ENCODE results near the gene GLIS2. TPM values are rescaled to one million over a fixed set of nuclear protein-coding genes. Genes with fewer than 3 reads are reported as not detected.

GLIS2 gene
- 1.1 and 1.2 TPM in 2 replicates for total RNA-seq (2013; cell fraction: nucleolus; rRNA removed)
- total RNA-seq (2014; rRNA removed) (0.06 TPM in 1 of 2 replicates, not detected in the other), total RNA-seq (2014; rRNA removed; fragmentation: Illumina TruSeq; extraction: Trizol) (not detected in 2 replicates), total RNA-seq (2021) (0.51 and 0.61 TPM in 2 replicates), polyA plus RNA-seq (2011; rRNA removed) (0.37 and 0.64 TPM in 2 replicates), polyA plus RNA-seq (2014; fragmentation: Illumina TruSeq; extraction: Trizol) (0.03 TPM in 1 of 2 replicates, not detected in the other), polyA plus RNA-seq (2014; fragmentation: Nextera tagmentation; extraction: Ambion mirVana) (not detected), polyA plus RNA-seq (2014; rRNA removed) (0.14 and 0.25 TPM in 2 replicates), polyA plus RNA-seq (2016; fragmentation: Nextera tagmentation; extraction: Ambion mirVana) (under 1 TPM in 1 of 2 experiments, not detected in 1; 0.21 TPM), polyA minus RNA-seq (2011; rRNA and poly(A)+ RNA removed) (0.88 and 2.1 TPM in 2 replicates), Bru-seq, nascent RNA (percentile 41 among the genes with signal in this experiment), BruChase-seq, experiment 1, labeled RNA remaining after a 6-hour chase (percentile 44 among the genes with signal in this experiment), BruChase-seq, experiment 2, labeled RNA remaining after a 2-hour chase (percentile 38 among the genes with signal in this experiment)
- polyA plus RNA-seq (2011; ENCODE audit: low read depth) = 0.16 TPM
- 1.1 and 1.5 TPM in 2 replicates for polyA plus RNA-seq (2011; cell fraction: cytosol; rRNA removed)
- polyA plus RNA-seq (2011; cell fraction: nucleus; rRNA removed) = 5.1 and 6.2 TPM in 2 replicates
- polyA plus RNA-seq (2012) = 0.67 and 0.83 TPM in 2 replicates
- polyA minus RNA-seq (2011; cell fraction: cytosol; rRNA and poly(A)+ RNA removed) = 2.7 and 3.5 TPM in 2 replicates
- 0.73 and 1.6 TPM in 2 replicates for polyA minus RNA-seq (2011; cell fraction: nucleus; rRNA and poly(A)+ RNA removed)
- long read RNA-seq, experiment 1 = 0 reads
- long read RNA-seq, experiment 2 = 0 reads

DNA sequence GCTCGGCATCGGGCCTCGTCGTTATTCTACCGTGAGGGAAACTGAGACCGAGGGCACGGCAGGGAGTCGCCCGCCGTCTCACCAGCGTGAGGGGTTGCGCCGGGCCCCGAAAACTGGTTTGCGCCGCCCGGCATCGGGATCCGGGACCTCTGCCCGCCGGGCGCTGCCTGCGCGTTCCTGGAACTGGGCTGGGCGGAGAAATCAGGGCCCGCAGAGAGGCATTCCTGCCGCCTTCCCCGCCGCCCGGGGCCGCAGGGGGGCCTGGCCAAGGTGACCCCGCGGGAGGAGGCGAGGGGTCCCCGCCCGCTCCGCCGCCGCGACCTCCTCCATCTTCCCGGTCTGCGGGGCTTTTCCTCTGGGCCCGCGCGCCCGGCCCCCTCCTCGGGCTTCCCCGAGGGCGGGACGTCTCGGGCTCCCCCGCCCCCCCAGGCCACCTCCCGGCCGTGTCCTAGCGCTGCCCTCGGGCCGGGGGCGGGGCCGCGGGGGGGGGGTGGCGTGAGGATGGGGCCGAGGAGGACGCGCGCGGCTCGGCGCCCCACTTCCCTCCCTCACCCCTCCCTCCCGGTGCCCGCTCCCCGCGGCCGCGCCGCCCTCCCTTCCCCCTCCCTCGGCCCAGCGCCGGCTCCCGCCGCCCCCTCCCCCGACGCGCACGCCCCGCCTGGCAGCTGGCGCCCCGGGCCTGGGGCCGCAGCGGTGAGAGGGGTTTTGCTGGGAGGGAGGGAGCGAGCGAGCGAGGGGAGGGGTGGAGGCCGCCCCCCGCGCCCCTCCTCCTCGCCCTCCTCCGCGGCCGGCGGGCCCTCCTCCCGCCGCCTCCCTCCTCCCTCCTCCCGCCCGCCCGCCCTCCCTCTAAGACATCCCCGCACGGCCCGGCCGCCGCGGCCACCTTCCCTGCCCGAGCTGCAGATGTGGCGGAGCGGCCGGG lies at the start of gene GLIS2:
TSS of gene GLIS2 (plus strand) at position 882 of the 922 bp plus-strand sequence. CDS start 16,214 bp downstream, outside the sequence.
- H3K4me1 ChIP-seq (ENCODE audit: control insufficient read depth, insufficient read depth, low read length) = peaks cover 11% of the 10 kb centered on the region
- in situ Hi-C loops (cut with MboI) = no loop called here
- ATAC-seq (peak; percentile 62), DNase-seq (ENCODE audit: low read depth, low spot score) (no peak), FAIRE-seq (no peak)
- SMC1A ChIA-PET (ENCODE audit: uncharacterized antibody, unreplicated experiment) = no interaction called here
- peak within 1 kb of the TSS; percentile 52 for H3K4me3 ChIP-seq
- H3K9ac ChIP-seq (ENCODE audit: control insufficient read depth, insufficient read depth, low read length) = no peak within 1 kb of the TSS
- WGBS (ENCODE audit: insufficient coverage, insufficient replicate concordance, low lambda C conversion rate, missing lambda C conversion rate) = 0% methylated on average over 16 of the region's 115 CpGs
- POLR2A ChIA-PET = interaction anchor here (1.0 to 3.9 kb wide), 2 partner anchors 8 to 70 kb away, joined by 5 to 17 read pairs; no protein-coding TSS in a partner anchor
- CTCF ChIA-PET = interaction anchor here (0.6 to 1.4 kb wide), 5 partner anchors 9 to 87 kb away, joined by 3 to 5 read pairs (median 3); no protein-coding TSS in a partner anchor
- no peaks in the 10 kb centered on the region for H3K36me3 ChIP-seq (ENCODE audit: control insufficient read depth in 2 of 2, insufficient read depth in 2 of 2, low read length in 1 of 2)
- no peak within 1 kb of the TSS for H3K27ac ChIP-seq (ENCODE audit: control insufficient read depth, insufficient read depth)
- H3K79me2 ChIP-seq (ENCODE audit: control insufficient read depth, insufficient read depth, low read length) = no peaks in the 10 kb centered on the region
- BruUV-seq (replicated peaks) = no TSS peak
- intact Hi-C loops (cut with micrococcal nuclease; ENCODE audit: unreplicated experiment) = no loop called here
- H2AFZ ChIP-seq (ENCODE audit: control insufficient read depth, low read depth, low read length) = peak within 1 kb of the TSS; percentile 21; the same call in 1 of the 2 replicates
- TF ChIP-seq KAT2A (conservative IDR thresholded peaks at IDR 0.05; ENCODE audit: control insufficient read depth, low read depth, low read length) = no peak
- TF ChIP-seq RB1 (IDR thresholded peaks at IDR 0.05; ENCODE audit: borderline replicate concordance) = peak; percentile 23; the same call in 1 of the 2 replicates
- TF ChIP-seq IKZF1 (conservative IDR thresholded peaks at IDR 0.05) = peak; percentile 83
- peak; percentile 91 for TF ChIP-seq SUZ12 (IDR thresholded peaks at IDR 0.05; ENCODE audit: unreplicated experiment)
- peak; percentile 68; the same call in 1 of the 2 replicates for TF ChIP-seq GATAD2B (conservative IDR thresholded peaks at IDR 0.05; ENCODE audit: low read depth)
- TF ChIP-seq LARP7 (IDR thresholded peaks at IDR 0.05) = 0 out of 2 replicates have a peak, but pooled peaks have one; percentile 20
- no peak for TF ChIP-seq CHD2 (IDR thresholded peaks at IDR 0.05; ENCODE audit: borderline replicate concordance, low read depth, low read length)
- TF ChIP-seq, protein P1, sequence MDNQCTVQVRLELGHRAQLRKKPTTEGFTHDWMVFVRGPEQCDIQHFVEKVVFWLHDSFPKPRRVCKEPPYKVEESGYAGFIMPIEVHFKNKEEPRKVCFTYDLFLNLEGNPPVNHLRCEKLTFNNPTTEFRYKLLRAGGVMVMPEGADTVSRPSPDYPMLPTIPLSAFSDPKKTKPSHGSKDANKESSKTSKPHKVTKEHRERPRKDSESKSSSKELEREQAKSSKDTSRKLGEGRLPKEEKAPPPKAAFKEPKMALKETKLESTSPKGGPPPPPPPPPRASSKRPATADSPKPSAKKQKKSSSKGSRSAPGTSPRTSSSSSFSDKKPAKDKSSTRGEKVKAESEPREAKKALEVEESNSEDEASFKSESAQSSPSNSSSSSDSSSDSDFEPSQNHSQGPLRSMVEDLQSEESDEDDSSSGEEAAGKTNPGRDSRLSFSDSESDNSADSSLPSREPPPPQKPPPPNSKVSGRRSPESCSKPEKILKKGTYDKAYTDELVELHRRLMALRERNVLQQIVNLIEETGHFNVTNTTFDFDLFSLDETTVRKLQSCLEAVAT (IDR thresholded peaks at IDR 0.05) = no peak
- TF ChIP-seq EZH2 (IDR thresholded peaks at IDR 0.05; ENCODE audit: borderline replicate concordance, control insufficient read depth, low read depth, low read length) = 0 out of 2 replicates have a peak, but pooled peaks have one; percentile 59
- TF ChIP-seq DPF2 (IDR thresholded peaks at IDR 0.05) = peak; percentile 58; the same call in 1 of the 2 replicates
- TF ChIP-seq NFXL1 (IDR thresholded peaks at IDR 0.05; ENCODE audit: borderline replicate concordance) = peak; percentile 90; the same call in 1 of the 2 replicates
- H3K9me3 ChIP-seq (replicated peaks; ENCODE audit: control insufficient read depth, insufficient read depth, low read length) = no peaks in the 10 kb centered on the region
- H4K20me1 ChIP-seq (ENCODE audit: control insufficient read depth, insufficient read depth) = no peaks in the 10 kb centered on the region
- peak within 1 kb of the TSS; percentile 80 for H3K4me2 ChIP-seq (ENCODE audit: control insufficient read depth, insufficient read depth)
- RAD21 ChIA-PET (ENCODE audit: unreplicated experiment) = interaction anchor here (1.0 to 1.2 kb wide), 3 partner anchors 15 to 62 kb away, joined by 3 to 5 read pairs (median 4); no protein-coding TSS in a partner anchor
- H3K27me3 ChIP-seq (replicated peaks in 1 of 2; ENCODE audit: control insufficient read depth in 2 of 2, insufficient read depth in 2 of 2, low read length in 1 of 2) = peaks cover 0 to 6% of the 10 kb centered on the region in 2 experiments; a peak in 1 of 4 replicates
